Measurements from ENCODE around the gene PDS5A. TPM values are rescaled to one million over a fixed set of nuclear protein-coding genes. Genes with fewer than 3 reads are reported as not detected.

The PDS5A gene
- polyA plus RNA-seq, 3 donors = 14.2 to 19.4 (median 17.7) TPM

- no peak overlapping the region for H2AFZ ChIP-seq (ENCODE audit: insufficient read depth, low read depth, low read length, poor library complexity, severe bottlenecking)
- peaks cover 0 to 5% (median 5%) of the 10 kb centered on the region in 3 donors for H3K27me3 Mint-ChIP-seq (ENCODE audit: low read depth in 3 of 3)
- no peaks in the 10 kb centered on the region for H3K36me3 ChIP-seq (replicated peaks in 1 of 2; ENCODE audit: control insufficient read depth in 1 of 2, insufficient read depth in 2 of 2, low read length in 2 of 2)
- no peak overlapping the region for H3K4me3 ChIP-seq (replicated peaks in 1 of 3; ENCODE audit: low read depth in 2 of 3, low read length in 3 of 3)
- WGBS (ENCODE audit: insufficient coverage) = 98% methylated on average over 13 of the region's 15 CpGs
- H3K27me3 ChIP-seq (ENCODE audit: control insufficient read depth in 2 of 2, insufficient read depth in 2 of 2, low read length in 2 of 2) = no peaks in the 10 kb centered on the region
- H3K9me3 Mint-ChIP-seq = peaks cover 0 to 7% (median 2%) of the 10 kb centered on the region in 7 donors
- no peaks in the 10 kb centered on the region for H3K4me1 Mint-ChIP-seq
- no peaks in the 10 kb centered on the region for H4K20me1 ChIP-seq (ENCODE audit: insufficient read depth, low read length)
- no peaks in the 10 kb centered on the region for H3K36me3 Mint-ChIP-seq
- H3K4me3 Mint-ChIP-seq = no peak overlapping the region
- no peak for DNase-seq
- H3K9me3 ChIP-seq (replicated peaks in 1 of 2; ENCODE audit: control insufficient read depth in 1 of 2, insufficient read depth in 1 of 2, low read length in 2 of 2) = no peaks in the 10 kb centered on the region
- intact Hi-C loops (cut with micrococcal nuclease) = no loop called here
- H3K27ac Mint-ChIP-seq = peak overlapping the region in 1 of 7 donors; percentile 45
- no peaks in the 10 kb centered on the region for H3K79me2 ChIP-seq (ENCODE audit: insufficient read depth, low read length)
- TF ChIP-seq CTCF (IDR thresholded peaks at IDR 0.05) = no peak
- H3K4me2 ChIP-seq (replicated peaks; ENCODE audit: extremely low read depth, low read length, poor library complexity, severe bottlenecking) = no peak overlapping the region
- no peak overlapping the region for H3K9ac ChIP-seq (ENCODE audit: insufficient read depth, low read length, poor library complexity, severe bottlenecking)
- H3K4me1 ChIP-seq (ENCODE audit: control insufficient read depth in 1 of 2, insufficient read depth in 2 of 2, low read length in 2 of 2) = no peaks in the 10 kb centered on the region
- H3K27ac ChIP-seq (ENCODE audit: low read depth in 1 of 2, low read length in 2 of 2) = no peak overlapping the region
Measured at GRCh38 chr4:40020221-40020620, 42.5 kb upstream of the PDS5A start.

DNA sequence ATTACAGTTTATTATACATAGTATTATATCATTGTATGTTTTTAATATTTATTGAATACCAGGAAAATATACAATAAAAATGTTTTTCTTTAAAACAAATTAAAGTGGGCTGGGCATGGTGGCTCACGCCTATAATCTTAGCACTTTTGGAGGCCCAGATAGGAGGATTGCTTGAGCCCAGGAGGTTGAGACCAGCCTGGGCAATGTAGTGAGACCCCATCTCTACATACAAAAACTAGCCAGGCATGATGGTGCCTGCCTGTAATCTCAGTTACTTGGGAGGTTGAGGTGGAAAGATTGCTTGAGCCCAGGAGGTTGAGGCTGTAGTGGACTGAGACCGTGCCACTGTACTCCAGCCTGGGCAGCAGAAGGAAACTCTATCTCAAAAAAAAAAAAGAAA is 38.3 kb upstream of the PDS5A start:
- Histone ChIP-seq H3K27me3 (ENCODE audit: control insufficient read depth in 2 of 2, insufficient read depth in 2 of 2, low read length in 2 of 2) (no peaks in the 10 kb centered on the region), H3K4me3 (replicated peaks in 1 of 3; ENCODE audit: low read depth in 2 of 3, low read length in 3 of 3) (no peak overlapping the region), H3K27ac (ENCODE audit: low read depth in 1 of 2, low read length in 2 of 2) (no peak overlapping the region), H3K4me2 (replicated peaks; ENCODE audit: extremely low read depth, low read length, poor library complexity, severe bottlenecking) (no peak overlapping the region), H3K79me2 (ENCODE audit: insufficient read depth, low read length) (no peaks in the 10 kb centered on the region), H3K9ac (ENCODE audit: insufficient read depth, low read length, poor library complexity, severe bottlenecking) (no peak overlapping the region), H3K36me3 (replicated peaks in 1 of 2; ENCODE audit: control insufficient read depth in 1 of 2, insufficient read depth in 2 of 2, low read length in 2 of 2) (no peaks in the 10 kb centered on the region), H3K4me1 (ENCODE audit: control insufficient read depth in 1 of 2, insufficient read depth in 2 of 2, low read length in 2 of 2) (no peaks in the 10 kb centered on the region), H3K9me3 (replicated peaks in 1 of 2; ENCODE audit: control insufficient read depth in 1 of 2, insufficient read depth in 1 of 2, low read length in 2 of 2) (no peaks in the 10 kb centered on the region), H2AFZ (ENCODE audit: insufficient read depth, low read depth, low read length, poor library complexity, severe bottlenecking) (no peak overlapping the region), H4K20me1 (ENCODE audit: insufficient read depth, low read length) (no peaks in the 10 kb centered on the region)
- no peak for TF ChIP-seq CTCF (IDR thresholded peaks at IDR 0.05)
- H3K36me3 Mint-ChIP-seq = no peaks in the 10 kb centered on the region
- no peak for DNase-seq
- no CpG with 5 or more reads among the region's 2 CpGs for WGBS (ENCODE audit: insufficient coverage)
- H3K4me1 Mint-ChIP-seq = no peaks in the 10 kb centered on the region
- peaks cover 0 to 6% (median 0%) of the 10 kb centered on the region in 3 donors for H3K27me3 Mint-ChIP-seq (ENCODE audit: low read depth in 3 of 3)
- intact Hi-C loops (cut with micrococcal nuclease) = no loop called here
- H3K9me3 Mint-ChIP-seq = peaks cover 0 to 7% (median 2%) of the 10 kb centered on the region in 7 donors
- H3K4me3 Mint-ChIP-seq = no peak overlapping the region
- H3K27ac Mint-ChIP-seq = peak overlapping the region in 2 of 7 donors; percentile 46 to 72
